ENCODE data around the gene ZNF185. TPM values are rescaled to one million over a fixed set of nuclear protein-coding genes. Genes with fewer than 3 reads are reported as not detected.
"Not testable (repeated sequence)": the region's sequence is repeated elsewhere in the genome, so short reads cannot be mapped to it uniquely, and the experiment has no call there.

The ZNF185 gene
- total RNA-seq, 1 donor from 2014 or later = 9.4 TPM

GRCh38 chrX:152895121-152895520 is 2.7 kb upstream of the ZNF185 start:
- no peak for DNase-seq (ENCODE audit: extremely low read depth, low read depth, low spot score)

GRCh38 chrX:152895724-152896420 is 2.0 kb upstream of the ZNF185 start:
- DNase-seq (ENCODE audit: extremely low read depth, low read depth, low spot score) = no peak

- DNase-seq (ENCODE audit: extremely low read depth, low read depth, low spot score) = no peak
Observed at GRCh38 chrX:152896450-152896849, 1.4 kb upstream of the ZNF185 start.

GRCh38 chrX:152898442-152898841 is 575 bp downstream of the ZNF185 start:
- no peak for DNase-seq (ENCODE audit: extremely low read depth, low read depth, low spot score)

GRCh38 chrX:152899111-152899873 is 1.4 kb downstream of the ZNF185 start:
- DNase-seq (ENCODE audit: extremely low read depth, low read depth, low spot score) = no peak

- DNase-seq (ENCODE audit: extremely low read depth, low read depth, low spot score) = no peak
Observed at GRCh38 chrX:152899874-152900719, 2.2 kb downstream of the ZNF185 start.

- no peak for DNase-seq (ENCODE audit: extremely low read depth, low read depth, low spot score)
Observed at GRCh38 chrX:152900937-152901445, 3.1 kb downstream of the ZNF185 start.

GRCh38 chrX:152901816-152902501 is 4.1 kb downstream of the ZNF185 start:
- no peak for DNase-seq (ENCODE audit: extremely low read depth, low read depth, low spot score)

GRCh38 chrX:152902502-152902820 is 4.6 kb downstream of the ZNF185 start:
- no peak for DNase-seq (ENCODE audit: extremely low read depth, low read depth, low spot score)

- DNase-seq (ENCODE audit: extremely low read depth, low read depth, low spot score) = no peak
Observed at GRCh38 chrX:152903589-152903988, 5.7 kb downstream of the ZNF185 start.

GRCh38 chrX:152904151-152905080 is 6.5 kb downstream of the ZNF185 start:
- no peak for DNase-seq (ENCODE audit: extremely low read depth, low read depth, low spot score)

GRCh38 chrX:152905081-152905420 is 7.2 kb downstream of the ZNF185 start:
- DNase-seq (ENCODE audit: extremely low read depth, low read depth, low spot score) = no peak

- no peak for DNase-seq (ENCODE audit: extremely low read depth, low read depth, low spot score)
Observed at GRCh38 chrX:152907084-152907651, 9.3 kb downstream of the ZNF185 start.

GRCh38 chrX:152908486-152908885 is 10.6 kb downstream of the ZNF185 start:
- DNase-seq (ENCODE audit: extremely low read depth, low read depth, low spot score) = no peak

- not testable (repeated sequence) for DNase-seq (ENCODE audit: extremely low read depth, low read depth, low spot score)
Observed at GRCh38 chrX:152910018-152910417, 12.2 kb downstream of the ZNF185 start.

- DNase-seq (ENCODE audit: extremely low read depth, low read depth, low spot score) = no peak
Observed at GRCh38 chrX:152912106-152912505, 14.2 kb downstream of the ZNF185 start.

- no peak for DNase-seq (ENCODE audit: extremely low read depth, low read depth, low spot score)
Observed at GRCh38 chrX:152912641-152913040, 14.8 kb downstream of the ZNF185 start.

GRCh38 chrX:152913346-152913745 is 15.5 kb downstream of the ZNF185 start:
- no peak for DNase-seq (ENCODE audit: extremely low read depth, low read depth, low spot score)

GRCh38 chrX:152913910-152914309 is 16.0 kb downstream of the ZNF185 start:
- no peak for DNase-seq (ENCODE audit: extremely low read depth, low read depth, low spot score)

Measured in glomerular endothelial cell (primary cell).